GM21390 (cell line): Measurements from ENCODE around the gene ZSWIM9.
"Not testable (repeated sequence)": the region's sequence is repeated elsewhere in the genome, so short reads cannot be mapped to it uniquely, and the experiment has no call there.

Source experiments
- ATAC-seq: cut with Tn5 transposase; IDR thresholded peaks from one replicate; pipeline ENCODE4 v1.9.1; 2021; ENCODE audit not compliant: unreplicated experiment

Gene ZSWIM9

DNA sequence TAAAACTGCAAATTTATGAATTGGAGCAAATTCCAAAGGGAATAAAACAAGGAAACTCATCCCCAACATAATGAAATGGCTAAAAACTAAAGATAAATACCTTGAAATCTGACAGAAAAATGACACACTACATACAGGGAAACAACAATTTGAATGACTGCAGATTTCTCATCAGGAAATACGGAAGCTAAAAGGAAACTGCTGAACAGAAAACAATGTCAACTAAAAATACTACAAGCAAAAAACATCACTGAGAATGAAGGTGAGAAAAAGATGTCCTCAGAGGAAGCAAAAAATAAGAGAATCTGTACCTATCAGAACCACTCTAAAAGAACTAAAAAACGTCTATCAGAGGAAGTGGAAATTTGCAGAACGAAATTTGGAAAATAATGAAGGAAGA is 39.5 kb downstream of the ZSWIM9 start:
- ATAC-seq: no peak

DNA sequence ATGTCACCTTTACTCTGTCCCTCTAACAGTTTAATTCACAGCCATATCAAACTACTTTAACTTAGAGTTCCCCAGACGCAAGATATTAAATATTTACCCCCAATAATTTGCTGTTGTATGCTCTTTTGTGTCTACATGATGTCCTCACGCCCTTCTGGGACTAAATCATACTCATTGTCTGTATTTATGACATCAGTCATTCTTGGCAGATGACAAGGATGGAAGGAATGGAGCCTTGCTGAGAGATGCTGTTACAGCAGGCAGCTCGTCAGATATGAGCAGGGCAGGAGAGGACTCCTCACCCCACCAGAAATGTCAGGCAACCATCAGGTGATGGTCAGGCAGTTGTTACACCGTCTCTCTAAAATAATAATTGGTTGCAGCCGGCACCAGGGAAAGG is 43.5 kb downstream of the ZSWIM9 start:
- ATAC-seq: no peak

DNA sequence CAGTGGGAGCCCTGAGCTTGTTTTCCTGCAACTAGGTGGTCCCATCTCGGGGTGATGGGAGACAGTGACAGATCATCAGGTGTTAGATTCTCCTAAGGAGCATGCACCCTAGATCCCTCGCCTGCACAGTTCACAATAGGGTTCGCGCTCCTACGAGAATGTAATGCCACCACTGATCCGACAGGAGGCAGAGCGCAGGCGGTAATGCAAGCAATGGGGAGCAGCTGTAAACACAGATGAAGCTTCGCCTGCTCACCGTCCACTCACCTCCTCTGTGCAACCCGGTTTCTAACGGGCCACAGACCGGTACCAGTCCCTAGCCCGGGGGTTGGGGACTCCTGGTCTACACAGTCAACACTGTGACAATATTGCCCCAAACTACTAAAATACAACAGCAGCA is 46.5 kb downstream of the ZSWIM9 start:
- ATAC-seq: no peak

DNA sequence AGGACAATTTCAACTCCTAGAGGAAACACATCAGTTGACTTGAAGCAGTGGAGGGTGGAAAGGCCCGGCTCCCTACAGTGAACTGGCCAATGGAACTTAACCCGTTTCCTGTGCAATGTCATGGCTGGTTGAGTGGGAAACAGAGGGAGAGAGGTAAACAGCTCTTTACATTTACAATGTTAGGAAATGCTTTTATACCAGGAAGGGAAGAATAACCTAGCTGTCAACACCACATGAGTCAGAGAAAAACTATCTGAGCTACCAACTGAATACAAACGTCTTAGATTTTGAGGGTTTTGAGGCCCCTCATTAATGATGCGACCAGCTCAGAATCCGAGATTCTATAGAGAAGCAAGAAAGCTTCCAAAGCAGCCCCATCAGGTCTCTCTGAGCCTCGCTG is 48.5 kb downstream of the ZSWIM9 start:
- ATAC-seq: no peak

DNA sequence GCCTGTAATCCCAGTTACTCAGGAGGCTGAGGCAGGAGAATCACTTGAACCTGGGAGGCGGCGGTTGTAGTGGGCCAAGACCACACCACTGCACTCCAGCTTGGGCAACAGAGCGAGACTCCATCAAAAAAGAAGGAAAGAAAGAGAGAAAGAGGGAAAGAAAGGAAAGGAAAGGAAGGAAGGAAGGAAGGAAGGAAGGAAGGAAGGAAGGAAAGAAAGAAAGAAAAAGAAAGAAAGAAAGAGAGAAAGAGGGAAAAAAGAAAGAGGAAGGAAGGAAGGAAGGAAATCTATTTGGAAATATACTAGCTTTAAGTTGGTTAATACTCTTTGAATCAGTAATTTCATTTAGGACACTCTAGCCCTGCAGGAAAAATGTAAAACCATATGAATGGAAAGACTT is 50.3 kb downstream of the ZSWIM9 start:
- ATAC-seq: not testable (repeated sequence)

DNA sequence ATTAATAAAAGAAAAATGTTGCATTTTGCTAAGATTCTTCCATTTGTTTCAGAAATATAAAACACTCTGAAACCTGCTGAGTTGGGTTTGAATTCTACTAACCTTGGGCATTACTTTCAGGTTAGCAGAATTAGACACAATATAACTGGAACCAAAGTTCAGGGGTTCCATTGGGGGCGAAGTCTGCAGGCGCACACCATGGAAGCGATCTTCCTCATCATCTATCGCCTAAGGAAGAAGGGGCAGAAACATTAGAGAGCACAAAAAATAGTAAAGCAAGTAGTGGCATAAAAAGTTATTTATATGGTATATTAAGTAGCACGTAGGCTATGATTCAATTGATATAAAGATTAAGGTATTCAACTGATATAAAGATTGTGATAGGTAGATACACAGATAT is 51.1 kb downstream of the ZSWIM9 start:
- no peak for ATAC-seq

DNA sequence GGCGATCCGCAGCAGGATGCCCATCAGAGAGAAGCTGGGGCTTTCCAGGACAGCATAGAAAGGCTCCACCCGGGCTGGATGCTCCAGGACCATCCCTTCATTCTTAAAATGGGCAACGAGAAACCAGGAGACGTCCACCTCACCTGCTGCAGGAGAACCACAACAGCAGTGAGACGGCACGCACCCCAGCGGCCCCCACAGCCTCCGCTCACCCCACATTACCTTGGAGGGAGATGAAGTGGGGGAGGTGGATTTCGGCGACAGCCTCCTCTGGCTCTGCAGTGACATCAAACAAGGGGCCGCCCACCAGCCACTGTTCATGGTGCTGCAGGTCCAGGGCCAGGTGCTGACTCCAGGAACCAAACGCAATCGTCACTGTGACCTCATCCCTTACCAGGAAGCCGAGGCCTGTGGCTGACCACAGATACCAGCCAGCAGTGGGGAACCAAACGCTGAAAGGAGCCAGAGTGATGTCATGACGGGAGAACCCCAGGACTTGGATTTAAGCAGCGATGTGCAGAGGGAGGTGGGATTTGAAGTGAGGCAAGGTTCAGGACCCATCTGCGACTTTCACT is 60.2 kb downstream of the ZSWIM9 start:
- ATAC-seq: no peak

DNA sequence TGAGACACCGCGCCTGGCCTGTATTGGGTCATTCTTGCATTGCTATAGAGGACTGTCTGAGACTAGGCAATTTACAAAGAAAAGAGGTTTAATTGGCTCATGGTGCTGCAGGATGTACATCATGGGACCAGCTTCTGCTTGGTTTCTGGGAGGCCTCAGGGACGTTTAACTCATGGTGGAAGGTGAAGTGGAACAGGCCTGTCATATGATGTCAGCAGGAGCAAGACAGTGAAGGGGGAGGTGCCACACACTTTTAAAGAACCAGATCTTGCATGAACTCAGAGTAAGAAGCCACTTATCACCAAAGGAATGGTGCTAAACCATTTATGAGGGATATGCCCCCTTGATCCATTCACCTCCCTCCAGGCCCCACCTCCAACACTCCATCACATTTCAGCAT is 66.6 kb downstream of the ZSWIM9 start:
- ATAC-seq: no peak

DNA sequence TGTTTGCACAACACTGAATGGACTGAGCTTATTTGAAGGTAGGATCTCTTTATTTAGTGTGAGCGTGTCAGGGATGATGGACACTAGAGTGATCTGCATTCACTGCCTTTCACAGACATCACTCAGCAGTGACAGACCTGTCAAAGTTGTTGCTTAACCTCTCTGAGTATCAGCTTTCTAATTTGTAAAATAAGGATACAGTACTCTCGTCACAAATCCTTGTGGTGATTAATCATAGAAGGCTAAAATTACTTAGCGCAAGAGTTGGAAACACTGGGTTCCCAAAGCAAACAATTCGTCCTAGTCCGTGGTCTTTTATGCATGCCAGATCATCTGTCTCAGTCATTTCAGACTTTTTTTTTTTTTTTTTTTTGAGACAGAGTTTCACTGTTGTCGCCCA is 68.6 kb downstream of the ZSWIM9 start:
- ATAC-seq: no peak

DNA sequence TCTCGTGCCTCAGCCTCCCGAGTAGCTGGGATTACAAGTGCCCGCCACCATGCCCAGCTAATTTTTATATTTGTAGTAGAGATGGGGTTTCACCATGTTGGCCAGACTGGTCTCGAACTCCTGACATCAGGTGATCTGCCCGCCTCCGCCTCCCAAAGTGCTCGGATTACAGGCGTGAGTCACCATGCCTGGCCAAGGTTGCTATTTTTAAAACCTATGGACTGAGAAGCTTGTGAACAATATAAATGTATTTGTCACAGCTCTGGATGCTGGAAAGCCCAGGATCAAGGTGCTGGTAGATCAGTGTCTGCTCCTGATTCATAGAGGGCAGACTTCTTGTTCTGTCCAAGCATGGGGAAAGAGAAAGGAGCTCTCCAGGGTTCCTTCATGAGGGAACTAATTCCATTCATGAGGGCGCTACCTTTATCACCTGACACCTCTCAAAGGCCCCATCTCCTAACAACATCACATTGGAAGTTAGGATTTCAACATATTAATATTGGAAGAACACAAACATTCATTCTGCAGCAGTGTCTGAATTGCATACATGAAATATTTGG is 69.2 kb downstream of the ZSWIM9 start:
- no peak for ATAC-seq

DNA sequence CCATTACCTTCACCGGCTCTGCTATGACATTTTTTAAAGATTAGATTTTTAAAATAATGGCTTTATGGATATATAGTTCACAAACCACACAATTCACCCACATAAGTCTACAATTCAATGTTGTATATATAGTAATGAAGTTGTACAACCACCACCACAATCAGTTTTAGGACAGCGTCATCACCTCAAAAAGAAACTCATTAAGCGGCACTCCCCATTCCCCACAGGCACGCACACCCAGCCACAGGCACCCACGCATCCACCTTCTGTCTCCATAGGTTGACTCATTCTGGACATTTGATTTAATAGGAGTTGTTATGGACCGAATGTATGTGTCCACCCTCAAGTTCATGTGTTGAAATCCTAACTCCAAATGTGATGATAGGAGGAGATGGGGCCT is 71.3 kb downstream of the ZSWIM9 start:
- not testable (repeated sequence) for ATAC-seq

DNA sequence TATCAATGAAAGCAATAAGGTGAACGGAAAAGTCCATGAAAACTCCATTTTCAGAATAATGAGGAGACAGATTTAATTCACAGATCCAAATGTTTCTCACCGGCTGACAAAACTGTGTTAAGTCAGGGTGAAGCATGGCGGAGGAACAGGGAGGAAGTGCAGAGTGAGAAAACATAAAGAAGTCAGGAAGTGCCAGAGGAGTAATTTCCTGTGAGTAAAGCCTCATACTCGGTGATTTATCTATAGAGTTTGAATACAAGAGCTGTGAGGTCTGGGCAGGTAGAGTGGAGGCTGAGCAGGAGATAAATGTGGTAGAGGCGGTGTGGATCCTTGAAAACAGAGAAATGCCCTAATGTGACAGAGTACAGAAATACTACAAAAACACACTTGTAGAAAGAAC is 73.8 kb downstream of the ZSWIM9 start:
- ATAC-seq: no peak

DNA sequence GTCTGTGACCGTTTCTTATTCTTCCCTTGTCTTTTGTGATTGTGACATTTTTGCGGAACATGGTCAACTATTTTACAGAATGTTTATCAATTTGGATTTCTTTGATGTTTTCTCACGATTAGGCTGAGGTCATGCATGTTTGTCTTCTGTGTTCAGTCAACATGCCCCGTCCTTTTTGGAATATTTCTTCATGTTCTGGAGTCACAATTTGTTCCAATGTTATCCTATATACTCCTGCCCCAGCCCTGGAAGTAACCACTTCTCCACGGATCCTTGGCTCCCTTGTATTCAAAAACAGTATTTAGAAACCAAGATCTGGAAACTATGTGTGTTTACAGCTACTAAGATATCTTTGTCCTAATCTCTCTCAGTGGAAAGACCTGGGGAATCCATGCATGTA is 75.6 kb downstream of the ZSWIM9 start:
- ATAC-seq: no peak

DNA sequence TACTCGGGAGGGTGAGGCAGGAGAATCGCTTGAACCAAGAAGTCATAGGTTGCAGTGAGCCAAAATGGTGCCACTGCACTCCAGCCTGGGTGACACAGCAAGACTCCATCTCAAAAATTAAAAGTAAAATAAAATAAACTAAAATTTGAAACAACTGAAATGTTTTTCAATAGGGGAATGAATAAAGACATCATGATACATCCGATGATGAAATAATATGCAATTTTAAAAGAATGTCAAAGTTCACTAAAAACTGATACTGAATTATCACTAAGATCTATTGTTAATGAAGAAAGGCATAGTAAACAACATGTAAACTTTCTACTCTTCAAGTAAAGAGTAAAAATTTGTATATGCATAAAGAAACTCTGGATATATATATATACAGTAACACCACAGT is 76.7 kb downstream of the ZSWIM9 start:
- ATAC-seq: no peak
